ENCODE measurements around the gene TMC3.

GRCh38 chr15:81347910-81348309, 26.1 kb downstream of the TMC3 start:
- TF ChIP-seq CTCF (optimal IDR thresholded peaks at IDR 0.05 in 1 of 3, IDR thresholded peaks at IDR 0.05 in 1 of 3, conservative IDR thresholded peaks at IDR 0.05 in 1 of 3; ENCODE audit: extremely low read depth in 1 of 3, insufficient read depth in 2 of 3, low read length in 3 of 3), result no peak
- no peak for TF ChIP-seq EZH2 (IDR thresholded peaks at IDR 0.05; ENCODE audit: low read length)

All from keratinocyte (primary cell).